ENCODE measurements around the gene CEP70.

- TF ChIP-seq, protein P1, sequence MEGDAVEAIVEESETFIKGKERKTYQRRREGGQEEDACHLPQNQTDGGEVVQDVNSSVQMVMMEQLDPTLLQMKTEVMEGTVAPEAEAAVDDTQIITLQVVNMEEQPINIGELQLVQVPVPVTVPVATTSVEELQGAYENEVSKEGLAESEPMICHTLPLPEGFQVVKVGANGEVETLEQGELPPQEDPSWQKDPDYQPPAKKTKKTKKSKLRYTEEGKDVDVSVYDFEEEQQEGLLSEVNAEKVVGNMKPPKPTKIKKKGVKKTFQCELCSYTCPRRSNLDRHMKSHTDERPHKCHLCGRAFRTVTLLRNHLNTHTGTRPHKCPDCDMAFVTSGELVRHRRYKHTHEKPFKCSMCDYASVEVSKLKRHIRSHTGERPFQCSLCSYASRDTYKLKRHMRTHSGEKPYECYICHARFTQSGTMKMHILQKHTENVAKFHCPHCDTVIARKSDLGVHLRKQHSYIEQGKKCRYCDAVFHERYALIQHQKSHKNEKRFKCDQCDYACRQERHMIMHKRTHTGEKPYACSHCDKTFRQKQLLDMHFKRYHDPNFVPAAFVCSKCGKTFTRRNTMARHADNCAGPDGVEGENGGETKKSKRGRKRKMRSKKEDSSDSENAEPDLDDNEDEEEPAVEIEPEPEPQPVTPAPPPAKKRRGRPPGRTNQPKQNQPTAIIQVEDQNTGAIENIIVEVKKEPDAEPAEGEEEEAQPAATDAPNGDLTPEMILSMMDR (IDR thresholded peaks at IDR 0.05 in 8 of 11, conservative IDR thresholded peaks at IDR 0.05 in 3 of 11): no peak
- no peak for TF ChIP-seq POLR2A (IDR thresholded peaks at IDR 0.05)
- TF ChIP-seq POLR2AphosphoS5 (IDR thresholded peaks at IDR 0.05): no peak
These were observed 6.7 kb downstream of the CEP70 start for GRCh38 chr3:138587374-138587773.

Measured in spleen (tissue), 7 donors.